ENCODE results near the gene RNF144B. TPM values are rescaled to one million over a fixed set of nuclear protein-coding genes. Genes with fewer than 3 reads are reported as not detected.

RNF144B gene
- total and polyA plus RNA-seq, 10 of the 15 experiments (the other 5 are each of a cell fraction or from before 2014, with no cell fraction given), result 0.03 to 0.18 (median 0.14) TPM

GRCh38 chr6:18429655-18430297 is 42.6 kb downstream of the RNF144B start (continued):
- TF ChIP-seq E4F1 (IDR thresholded peaks at IDR 0.05; ENCODE audit: borderline replicate concordance, partially characterized antibody), result no peak
- TF ChIP-seq CREB1 (IDR thresholded peaks at IDR 0.05; ENCODE audit: low read depth), result no peak
- no peak for TF ChIP-seq RELB (IDR thresholded peaks at IDR 0.05; ENCODE audit: low read depth)
- no peak for TF ChIP-seq TCF12 (IDR thresholded peaks at IDR 0.05; ENCODE audit: low read depth, low read length)
- TF ChIP-seq LARP7 (IDR thresholded peaks at IDR 0.05), result no peak
- no peak for TF ChIP-seq REST (IDR thresholded peaks at IDR 0.05; ENCODE audit: low read depth, low read length)
- no peak for TF ChIP-seq SMAD1 (IDR thresholded peaks at IDR 0.05; ENCODE audit: low read depth, partially characterized antibody)
